ENCODE results near the gene C17orf75.

GRCh38 chr17:32311028-32311536 is 30.9 kb downstream of the C17orf75 start:
- TF ChIP-seq EZH2 (IDR thresholded peaks at IDR 0.05) (no peak), CTCF (IDR thresholded peaks at IDR 0.05) (no peak), EZH2phosphoT487 (IDR thresholded peaks at IDR 0.05) (no peak)

Measured in neural progenitor cell (in vitro differentiated cells).